Transverse colon (tissue), 4 donors: ENCODE results near the gene EID2B. TPM values are rescaled to one million over a fixed set of nuclear protein-coding genes. Genes with fewer than 3 reads are reported as not detected.

Source experiments
- DNase-seq: peaks from one replicate; pipeline ENCODE4 v3.0.0-alpha.2; 2019
- H3K27ac ChIP-seq, 4 donors: fragments of 200-600 bp; sonication (generic); 2 replicates each; pipeline ENCODE4 v1.5.1; 2016 to 2018; ENCODE audit warnings: inconsistent platforms in 4 of 4
- H3K27me3 ChIP-seq: fragments of 200-600 bp; sonication (generic); 2 replicates; pipeline ENCODE4 v1.5.1; 2017; ENCODE audit warnings: inconsistent platforms
- H3K36me3 ChIP-seq, 4 donors: fragments of 200-600 bp; sonication (generic); 2 replicates each; pipeline ENCODE4 v1.5.1; 2017 to 2019; ENCODE audit warnings: inconsistent platforms in 4 of 4
- H3K4me1 ChIP-seq, 4 donors: fragments of 200-600 bp; sonication (generic); 2 replicates each; pipeline ENCODE4 v1.5.1; 2017 to 2020; ENCODE audit warnings: inconsistent platforms in 4 of 4
- H3K4me3 ChIP-seq, 4 donors: fragments of 200-600 bp; sonication (generic); 1 replicate in 1 of 4; 2 replicates in 3 of 4; pipeline versions ENCODE4 v1.5.1 to v1.6.1; 2017 to 2019; ENCODE audit warnings: inconsistent platforms in 4 of 4
- H3K9me3 ChIP-seq, 2 donors: fragments of 200-600 bp; sonication (generic); 2 replicates each; pipeline ENCODE4 v1.5.1; 2017 to 2019; ENCODE audit warnings: inconsistent platforms in 2 of 2
- EP300 ChIP-seq: sonication (generic); formaldehyde crosslinking; IDR thresholded peaks from one replicate; pipeline ENCODE4 v1.6.1; 2017; ENCODE audit warnings: antibody characterized with exemption, low read depth
- POLR2A ChIP-seq: fragments of 450-650 bp; IDR thresholded peaks from one replicate; pipeline ENCODE4 v1.6.1; 2016; ENCODE audit warnings: antibody characterized with exemption, mild to moderate bottlenecking, moderate library complexity
- POLR2AphosphoS5 ChIP-seq, 3 donors: sonication (generic); formaldehyde crosslinking; IDR thresholded peaks; one replicate each; pipeline ENCODE4 v1.6.1; 2016; ENCODE audit warnings: antibody characterized with exemption in 3 of 3
- WGBS, 2 donors: methylation state at CpG; one replicate each; pipeline ENCODE4 v1.1.5; 2018; ENCODE audit warnings: low coverage in 1 of 2; 5-methylcytosine and 5-hydroxymethylcytosine counted together
- in situ Hi-C, 4 donors: fragments of 200-750 bp; cut with MboI; loops; one replicate each; pipeline versions ENCODE4 v1.15.0 to v1.15.1; 2017; ENCODE audit warnings: low sequenced_read_pairs in 3 of 4, low pct_ligation_motif_present in 1 of 4, low pct_unique_long_range_greater_than_20kb in 1 of 4
- intact Hi-C: fragments of 100-400 bp; cut with DNase I; formaldehyde crosslinking; loops from one replicate; pipeline ENCODE4 v1.15.1; 2023; ENCODE audit warnings: low total_unique reads
- total RNA-seq, 4 donors: library from RNA; depleted of rRNA; stranded (reverse); fragments of >200 nt; gene quantifications; one replicate each; pipeline ENCODE4 v1.1.0, GENCODE V29; 2016
- TF ChIP-seq, protein P1 (sequence below), 5 experiments: fragments of 200-600 bp in 3 of 5; fragments of 450-650 bp in 2 of 5; sonication (generic) in 3 of 5; IDR thresholded peaks; 1 replicate in 2 of 5; 2 replicates in 3 of 5; pipeline ENCODE4 v1.5.1; 2016 to 2017; ENCODE audit warnings: antibody characterized with exemption in 5 of 5, inconsistent platforms in 3 of 5, mild to moderate bottlenecking in 2 of 5, moderate library complexity in 1 of 5

The EID2B gene
- total RNA-seq, 4 donors from 2014 or later, result 1.00 to 1.5 (median 1.3) TPM

DNA sequence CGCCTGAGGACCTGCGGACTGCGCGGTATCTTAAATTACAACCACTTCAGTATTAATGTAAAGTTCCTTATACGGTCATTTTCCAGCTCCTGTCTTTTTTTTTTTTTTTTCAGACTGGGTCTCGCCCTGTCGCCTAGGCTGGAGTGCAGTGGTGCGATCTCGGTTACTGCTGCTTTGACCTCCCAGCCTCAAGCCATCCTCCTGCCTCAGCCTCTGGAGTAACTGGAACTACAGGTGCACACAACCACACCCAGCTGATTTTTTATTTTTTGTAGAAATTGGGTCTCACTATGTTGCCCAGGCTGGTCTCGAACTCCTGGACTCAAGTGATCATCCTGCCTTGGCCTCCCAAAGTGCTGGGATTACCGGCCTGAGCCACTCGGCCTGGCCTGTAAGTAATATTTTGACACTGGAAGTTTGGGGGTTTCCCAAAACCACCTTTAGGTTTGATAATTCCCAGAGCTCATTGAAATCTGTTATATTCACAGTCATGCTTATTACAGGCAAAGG is 406 bp upstream of the EID2B start:
- H3K27ac ChIP-seq, result peak overlapping the region in 1 of 4 donors; percentile 91
- TF ChIP-seq, protein P1, sequence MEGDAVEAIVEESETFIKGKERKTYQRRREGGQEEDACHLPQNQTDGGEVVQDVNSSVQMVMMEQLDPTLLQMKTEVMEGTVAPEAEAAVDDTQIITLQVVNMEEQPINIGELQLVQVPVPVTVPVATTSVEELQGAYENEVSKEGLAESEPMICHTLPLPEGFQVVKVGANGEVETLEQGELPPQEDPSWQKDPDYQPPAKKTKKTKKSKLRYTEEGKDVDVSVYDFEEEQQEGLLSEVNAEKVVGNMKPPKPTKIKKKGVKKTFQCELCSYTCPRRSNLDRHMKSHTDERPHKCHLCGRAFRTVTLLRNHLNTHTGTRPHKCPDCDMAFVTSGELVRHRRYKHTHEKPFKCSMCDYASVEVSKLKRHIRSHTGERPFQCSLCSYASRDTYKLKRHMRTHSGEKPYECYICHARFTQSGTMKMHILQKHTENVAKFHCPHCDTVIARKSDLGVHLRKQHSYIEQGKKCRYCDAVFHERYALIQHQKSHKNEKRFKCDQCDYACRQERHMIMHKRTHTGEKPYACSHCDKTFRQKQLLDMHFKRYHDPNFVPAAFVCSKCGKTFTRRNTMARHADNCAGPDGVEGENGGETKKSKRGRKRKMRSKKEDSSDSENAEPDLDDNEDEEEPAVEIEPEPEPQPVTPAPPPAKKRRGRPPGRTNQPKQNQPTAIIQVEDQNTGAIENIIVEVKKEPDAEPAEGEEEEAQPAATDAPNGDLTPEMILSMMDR (IDR thresholded peaks at IDR 0.05), result no peak
- TF ChIP-seq EP300 (no peak), POLR2AphosphoS5 (IDR thresholded peaks at IDR 0.05) (no peak), POLR2A (no peak)
- 0 to 18% methylated on average over 5 to 12 of the region's 12 CpGs for WGBS, 2 donors

DNA sequence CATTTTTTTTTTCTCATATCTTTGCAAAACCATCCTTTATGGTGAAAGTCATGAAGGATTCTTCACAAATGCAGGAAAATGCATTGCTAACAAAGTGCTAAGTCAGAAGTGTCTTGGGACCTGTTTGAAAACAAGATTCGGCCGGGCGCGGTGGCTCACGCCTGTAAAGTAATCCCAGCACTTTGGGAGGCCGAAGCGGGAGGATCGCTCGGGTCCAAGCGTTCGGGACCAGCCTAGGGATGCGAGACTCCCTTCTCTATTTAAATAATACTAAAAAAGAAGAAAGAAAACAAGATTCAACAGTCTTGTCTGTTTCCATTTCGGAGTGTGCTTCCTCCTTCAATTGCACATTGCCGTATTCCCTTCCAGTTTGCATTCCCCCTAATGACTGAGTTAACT is 819 bp downstream of the EID2B start:
- H3K27me3 ChIP-seq, result no peaks in the 10 kb centered on the region
- no peaks in the 10 kb centered on the region for H3K36me3 ChIP-seq
- DNase-seq, result no peak
- H3K4me3 ChIP-seq, result peak overlapping the region; percentile 48 to 75 (median 62)
- peaks cover 0 to 24% (median 4%) of the 10 kb centered on the region in 4 donors for H3K4me1 ChIP-seq
- no peaks in the 10 kb centered on the region for H3K9me3 ChIP-seq
- in situ Hi-C loops (loop anchor here (5.0 to 25.0 kb wide), 5 partner anchors 87 to 420 kb away; partner anchors contain the start of genes GMFG (in 2 of the 4), SAMD4B (in 2 of the 4), SUPT5H (in 2 of the 4) and RPS16 (in 1 of the 4)), intact Hi-C loops (loop anchor here (10.0 kb wide), 2 partner anchors 57 to 187 kb away; partner anchors contain the start of gene SAMD4B)
- peak overlapping the region; percentile 76 to 91 (median 84) for H3K27ac ChIP-seq
- WGBS, 2 donors, result 28 to 51% methylated on average over 12 to 14 of the region's 14 CpGs
- TF ChIP-seq POLR2A (no peak), POLR2AphosphoS5 (IDR thresholded peaks at IDR 0.05) (no peak), EP300 (no peak)
- TF ChIP-seq, protein P1 (IDR thresholded peaks at IDR 0.05), result no peak

More for the DNA sequence above, 406 bp upstream of the EID2B start:
- H3K36me3 ChIP-seq, result no peaks in the 10 kb centered on the region
- no peaks in the 10 kb centered on the region for H3K27me3 ChIP-seq
- DNase-seq, result no peak
- in situ Hi-C loops (loop anchor here (5.0 to 25.0 kb wide), 5 partner anchors 88 to 421 kb away; partner anchors contain the start of genes GMFG (in 2 of the 4), SAMD4B (in 2 of the 4), SUPT5H (in 2 of the 4) and RPS16 (in 1 of the 4)), intact Hi-C loops (loop anchor here (10.0 kb wide), 2 partner anchors 58 to 188 kb away; partner anchors contain the start of gene SAMD4B)
- H3K4me1 ChIP-seq, result peaks cover 0 to 27% (median 5%) of the 10 kb centered on the region in 4 donors
- no peak overlapping the region for H3K4me3 ChIP-seq
- H3K9me3 ChIP-seq, result no peaks in the 10 kb centered on the region

DNA sequence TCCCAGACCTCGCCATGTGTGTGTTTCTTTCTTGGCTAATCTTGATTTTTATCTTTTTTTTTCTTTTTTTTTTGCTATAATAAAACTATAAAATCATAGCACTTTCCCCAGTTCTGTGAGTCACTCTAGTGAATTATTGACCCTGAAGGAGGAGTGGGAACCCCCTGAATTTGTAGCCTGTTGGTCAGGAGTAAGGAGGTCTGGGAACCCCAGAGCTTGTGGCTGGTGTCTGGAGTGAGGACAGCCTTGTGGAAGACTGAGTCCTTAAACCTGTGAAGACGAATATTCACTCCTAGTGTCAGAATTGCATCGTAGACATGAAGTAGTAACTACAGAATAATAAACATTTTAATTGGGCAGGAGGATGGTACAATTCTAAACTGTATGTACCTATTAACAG is 7.4 kb downstream of the EID2B start:
- no peaks in the 10 kb centered on the region for H3K9me3 ChIP-seq
- no peak for DNase-seq
- H3K4me3 ChIP-seq, result no peak overlapping the region
- TF ChIP-seq POLR2A (no peak), EP300 (no peak), POLR2AphosphoS5 (IDR thresholded peaks at IDR 0.05) (no peak)
- TF ChIP-seq, protein P1 (IDR thresholded peaks at IDR 0.05), result no peak
- H3K27me3 ChIP-seq, result no peaks in the 10 kb centered on the region
- in situ Hi-C loops, result loop anchor here (25.0 kb wide), 3 partner anchors 88 to 413 kb away; partner anchors contain the start of genes GMFG (in 2 of the 4), SAMD4B (in 2 of the 4), RPS16 (in 1 of the 4) and SUPT5H (in 1 of the 4)
- peak overlapping the region in 1 of 4 donors; percentile 30 for H3K27ac ChIP-seq
- H3K36me3 ChIP-seq, result no peaks in the 10 kb centered on the region
- intact Hi-C loops, result no loop called here
- WGBS, 2 donors, result 45 to 77% methylated on average over 2 to 3 of the region's 3 CpGs
- H3K4me1 ChIP-seq, result no peaks in the 10 kb centered on the region

DNA sequence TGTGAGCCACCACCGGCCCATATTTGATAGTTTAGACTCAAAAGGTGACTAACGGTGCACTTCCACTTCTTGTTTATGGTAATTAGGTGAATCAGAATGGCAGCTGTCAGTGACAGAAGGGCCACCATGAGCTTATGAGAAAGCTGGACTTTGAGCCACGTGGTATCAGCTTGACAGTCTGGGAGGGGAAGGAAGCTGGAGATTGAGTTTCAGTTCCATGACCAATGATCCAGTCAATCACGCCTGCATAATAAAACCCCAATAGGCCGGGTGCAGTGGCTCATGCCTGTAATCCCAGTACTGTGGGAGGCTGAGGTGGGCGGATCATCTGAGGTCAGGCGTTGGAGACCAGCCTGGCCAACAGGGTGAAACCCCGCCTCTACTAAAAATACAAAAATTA is 8.2 kb downstream of the EID2B start:
- H3K9me3 ChIP-seq, result no peaks in the 10 kb centered on the region
- TF ChIP-seq, protein P1 (IDR thresholded peaks at IDR 0.05), result no peak
- TF ChIP-seq EP300 (no peak), POLR2A (no peak), POLR2AphosphoS5 (IDR thresholded peaks at IDR 0.05) (no peak)
- intact Hi-C loops, result no loop called here
- DNase-seq, result peak; percentile 34
- no peaks in the 10 kb centered on the region for H3K27me3 ChIP-seq
- in situ Hi-C loops, result no loop called here
- 49% methylated on average over 8 of the region's 8 CpGs; no CpG with 5 or more reads in 1 of the 2 donors for WGBS, 2 donors
- H3K36me3 ChIP-seq, result no peaks in the 10 kb centered on the region
- H3K27ac ChIP-seq, result peak overlapping the region in 1 of 4 donors; percentile 30
- H3K4me3 ChIP-seq, result no peak overlapping the region
- no peaks in the 10 kb centered on the region for H3K4me1 ChIP-seq
